ENCODE results near the gene RNF220. TPM values are rescaled to one million over a fixed set of nuclear protein-coding genes. Genes with fewer than 3 reads are reported as not detected.

The RNF220 gene
- total and polyA plus RNA-seq, 2 of the 13 experiments (the other 11 are each of a cell fraction or from before 2014, with no cell fraction given), result 48.2 to 72.1 TPM

DNA sequence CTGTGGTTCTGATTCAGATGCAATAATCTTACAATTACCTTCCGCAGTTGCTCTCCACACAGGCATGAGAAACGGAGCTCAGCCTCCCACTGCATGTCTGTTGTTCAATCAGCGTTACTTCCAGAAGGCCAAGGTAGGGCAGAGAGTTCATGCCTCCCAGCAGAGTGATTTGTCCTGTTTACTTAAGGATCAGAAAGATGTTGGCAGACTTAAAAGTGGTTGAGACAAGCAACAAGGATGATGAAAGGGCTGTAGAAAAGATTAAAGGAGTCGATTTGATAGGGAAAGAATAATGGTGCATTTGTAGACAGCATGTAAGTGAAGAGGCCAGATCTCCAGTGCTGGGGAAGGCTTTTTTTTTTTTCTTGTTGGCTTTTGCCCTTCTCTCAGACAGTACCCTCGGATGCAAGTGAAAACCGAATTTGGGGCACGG lies 296.1 kb downstream of the RNF220 start (continued):
- TF ChIP-seq, protein P1, sequence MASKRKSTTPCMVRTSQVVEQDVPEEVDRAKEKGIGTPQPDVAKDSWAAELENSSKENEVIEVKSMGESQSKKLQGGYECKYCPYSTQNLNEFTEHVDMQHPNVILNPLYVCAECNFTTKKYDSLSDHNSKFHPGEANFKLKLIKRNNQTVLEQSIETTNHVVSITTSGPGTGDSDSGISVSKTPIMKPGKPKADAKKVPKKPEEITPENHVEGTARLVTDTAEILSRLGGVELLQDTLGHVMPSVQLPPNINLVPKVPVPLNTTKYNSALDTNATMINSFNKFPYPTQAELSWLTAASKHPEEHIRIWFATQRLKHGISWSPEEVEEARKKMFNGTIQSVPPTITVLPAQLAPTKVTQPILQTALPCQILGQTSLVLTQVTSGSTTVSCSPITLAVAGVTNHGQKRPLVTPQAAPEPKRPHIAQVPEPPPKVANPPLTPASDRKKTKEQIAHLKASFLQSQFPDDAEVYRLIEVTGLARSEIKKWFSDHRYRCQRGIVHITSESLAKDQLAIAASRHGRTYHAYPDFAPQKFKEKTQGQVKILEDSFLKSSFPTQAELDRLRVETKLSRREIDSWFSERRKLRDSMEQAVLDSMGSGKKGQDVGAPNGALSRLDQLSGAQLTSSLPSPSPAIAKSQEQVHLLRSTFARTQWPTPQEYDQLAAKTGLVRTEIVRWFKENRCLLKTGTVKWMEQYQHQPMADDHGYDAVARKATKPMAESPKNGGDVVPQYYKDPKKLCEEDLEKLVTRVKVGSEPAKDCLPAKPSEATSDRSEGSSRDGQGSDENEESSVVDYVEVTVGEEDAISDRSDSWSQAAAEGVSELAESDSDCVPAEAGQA (IDR thresholded peaks at IDR 0.05; ENCODE audit: low read depth), result no peak
- TF ChIP-seq, protein P1 (CRISPR knock-in tag; IDR thresholded peaks at IDR 0.05; ENCODE audit: borderline replicate concordance), result no peak
- TF ChIP-seq RBM39 (IDR thresholded peaks at IDR 0.05; ENCODE audit: low read depth, low read length, poor library complexity, severe bottlenecking) (no peak), SCMH1 (CRISPR knock-in tag; IDR thresholded peaks at IDR 0.05; ENCODE audit: borderline replicate concordance) (no peak), MIER2 (CRISPR knock-in tag; IDR thresholded peaks at IDR 0.05) (0 out of 2 replicates have a peak, but pooled peaks have one; percentile 12), ZNF782 (CRISPR knock-in tag; IDR thresholded peaks at IDR 0.05; ENCODE audit: borderline replicate concordance) (no peak), ZNF230 (CRISPR knock-in tag; IDR thresholded peaks at IDR 0.05) (no peak), HDAC2 (CRISPR knock-in tag; IDR thresholded peaks at IDR 0.05) (peak; percentile 80), ZNF549 (CRISPR knock-in tag; IDR thresholded peaks at IDR 0.05) (no peak), ZFP62 (CRISPR knock-in tag; IDR thresholded peaks at IDR 0.05) (no peak), STAG1 (CRISPR knock-in tag; IDR thresholded peaks at IDR 0.05) (no peak), HES4 (CRISPR knock-in tag; IDR thresholded peaks at IDR 0.05; ENCODE audit: borderline replicate concordance) (no peak), MAFF (IDR thresholded peaks at IDR 0.05; ENCODE audit: low read depth, low read length) (no peak), TBX2 (CRISPR knock-in tag; IDR thresholded peaks at IDR 0.05; ENCODE audit: borderline replicate concordance) (peak; percentile 73; the same call in 1 of the 2 replicates), ZSCAN9 (CRISPR knock-in tag; IDR thresholded peaks at IDR 0.05; ENCODE audit: borderline replicate concordance) (no peak), PHF8 (CRISPR knock-in tag; IDR thresholded peaks at IDR 0.05) (0 out of 2 replicates have a peak, but pooled peaks have one; percentile 18), EEA1 (CRISPR knock-in tag; IDR thresholded peaks at IDR 0.05; ENCODE audit: borderline replicate concordance) (no peak), AGO2 (optimal IDR thresholded peaks at IDR 0.05; ENCODE audit: low read depth, low read length) (no peak)
- TF ChIP-seq, protein P2, sequence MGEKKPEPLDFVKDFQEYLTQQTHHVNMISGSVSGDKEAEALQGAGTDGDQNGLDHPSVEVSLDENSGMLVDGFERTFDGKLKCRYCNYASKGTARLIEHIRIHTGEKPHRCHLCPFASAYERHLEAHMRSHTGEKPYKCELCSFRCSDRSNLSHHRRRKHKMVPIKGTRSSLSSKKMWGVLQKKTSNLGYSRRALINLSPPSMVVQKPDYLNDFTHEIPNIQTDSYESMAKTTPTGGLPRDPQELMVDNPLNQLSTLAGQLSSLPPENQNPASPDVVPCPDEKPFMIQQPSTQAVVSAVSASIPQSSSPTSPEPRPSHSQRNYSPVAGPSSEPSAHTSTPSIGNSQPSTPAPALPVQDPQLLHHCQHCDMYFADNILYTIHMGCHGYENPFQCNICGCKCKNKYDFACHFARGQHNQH (CRISPR knock-in tag; IDR thresholded peaks at IDR 0.05), result 0 out of 2 replicates have a peak, but pooled peaks have one; percentile 31
- TF ChIP-seq, protein P3, sequence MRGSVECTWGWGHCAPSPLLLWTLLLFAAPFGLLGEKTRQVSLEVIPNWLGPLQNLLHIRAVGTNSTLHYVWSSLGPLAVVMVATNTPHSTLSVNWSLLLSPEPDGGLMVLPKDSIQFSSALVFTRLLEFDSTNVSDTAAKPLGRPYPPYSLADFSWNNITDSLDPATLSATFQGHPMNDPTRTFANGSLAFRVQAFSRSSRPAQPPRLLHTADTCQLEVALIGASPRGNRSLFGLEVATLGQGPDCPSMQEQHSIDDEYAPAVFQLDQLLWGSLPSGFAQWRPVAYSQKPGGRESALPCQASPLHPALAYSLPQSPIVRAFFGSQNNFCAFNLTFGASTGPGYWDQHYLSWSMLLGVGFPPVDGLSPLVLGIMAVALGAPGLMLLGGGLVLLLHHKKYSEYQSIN (CRISPR knock-in tag; IDR thresholded peaks at IDR 0.05; ENCODE audit: borderline replicate concordance), result no peak
- TF ChIP-seq, protein P4, sequence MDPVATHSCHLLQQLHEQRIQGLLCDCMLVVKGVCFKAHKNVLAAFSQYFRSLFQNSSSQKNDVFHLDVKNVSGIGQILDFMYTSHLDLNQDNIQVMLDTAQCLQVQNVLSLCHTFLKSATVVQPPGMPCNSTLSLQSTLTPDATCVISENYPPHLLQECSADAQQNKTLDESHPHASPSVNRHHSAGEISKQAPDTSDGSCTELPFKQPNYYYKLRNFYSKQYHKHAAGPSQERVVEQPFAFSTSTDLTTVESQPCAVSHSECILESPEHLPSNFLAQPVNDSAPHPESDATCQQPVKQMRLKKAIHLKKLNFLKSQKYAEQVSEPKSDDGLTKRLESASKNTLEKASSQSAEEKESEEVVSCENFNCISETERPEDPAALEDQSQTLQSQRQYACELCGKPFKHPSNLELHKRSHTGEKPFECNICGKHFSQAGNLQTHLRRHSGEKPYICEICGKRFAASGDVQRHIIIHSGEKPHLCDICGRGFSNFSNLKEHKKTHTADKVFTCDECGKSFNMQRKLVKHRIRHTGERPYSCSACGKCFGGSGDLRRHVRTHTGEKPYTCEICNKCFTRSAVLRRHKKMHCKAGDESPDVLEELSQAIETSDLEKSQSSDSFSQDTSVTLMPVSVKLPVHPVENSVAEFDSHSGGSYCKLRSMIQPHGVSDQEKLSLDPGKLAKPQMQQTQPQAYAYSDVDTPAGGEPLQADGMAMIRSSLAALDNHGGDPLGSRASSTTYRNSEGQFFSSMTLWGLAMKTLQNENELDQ (CRISPR knock-in tag; IDR thresholded peaks at IDR 0.05; ENCODE audit: borderline replicate concordance), result no peak
